ENCODE data around the gene IL31RA. TPM values are rescaled to one million over a fixed set of nuclear protein-coding genes. Genes with fewer than 3 reads are reported as not detected.
"Not testable (repeated sequence)": the region's sequence is repeated elsewhere in the genome, so short reads cannot be mapped to it uniquely, and the experiment has no call there.

The IL31RA gene
- total RNA-seq, 3 donors from 2014 or later: not detected

DNA sequence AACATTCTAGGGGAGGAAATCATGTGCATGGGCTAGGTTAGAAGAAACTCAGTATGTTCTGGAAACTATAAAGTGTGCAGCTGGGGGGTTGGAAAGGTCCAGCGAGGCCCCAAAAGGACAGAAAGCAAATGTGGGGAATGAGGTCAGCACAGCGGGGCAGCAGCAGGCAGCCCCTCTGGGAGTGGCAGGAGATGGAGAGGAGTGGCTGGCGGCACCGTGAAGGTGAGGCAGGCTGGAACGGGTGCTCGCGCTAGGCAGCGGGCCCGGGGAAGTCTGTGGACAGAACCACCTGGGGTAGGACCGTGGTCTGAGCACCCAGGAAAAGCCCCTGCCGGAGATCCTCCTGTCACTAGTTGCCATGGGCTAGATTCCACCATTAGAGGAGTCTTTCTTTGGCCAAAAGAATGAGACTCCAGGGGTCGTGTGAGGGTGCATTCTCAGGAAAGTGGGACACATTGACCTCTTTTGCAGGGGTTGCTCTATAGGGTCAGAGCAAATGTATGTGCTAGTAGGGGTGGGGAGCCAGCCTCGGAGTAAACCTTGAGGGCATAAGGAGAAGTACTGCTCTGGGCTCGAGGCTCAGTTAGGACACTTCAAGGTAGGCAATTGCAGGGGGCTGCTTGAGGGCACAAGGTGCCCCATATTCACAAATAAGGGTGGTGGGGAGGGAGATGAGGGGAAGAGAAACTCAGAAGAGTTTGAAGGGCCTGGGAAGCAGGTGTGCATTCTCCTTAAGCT, 82.4 kb downstream of the IL31RA start:
- Mint-ChIP-seq H3K4me1 (ENCODE audit: low read depth) (peaks cover 4% of the 10 kb centered on the region), H3K4me3 (no peak overlapping the region), H3K9me3 (no peaks in the 10 kb centered on the region), H3K36me3 (ENCODE audit: insufficient read depth) (peaks cover 6% of the 10 kb centered on the region), H3K27me3 (ENCODE audit: low read depth) (no peaks in the 10 kb centered on the region)
- ATAC-seq (no peak), DNase-seq (no peak)

DNA sequence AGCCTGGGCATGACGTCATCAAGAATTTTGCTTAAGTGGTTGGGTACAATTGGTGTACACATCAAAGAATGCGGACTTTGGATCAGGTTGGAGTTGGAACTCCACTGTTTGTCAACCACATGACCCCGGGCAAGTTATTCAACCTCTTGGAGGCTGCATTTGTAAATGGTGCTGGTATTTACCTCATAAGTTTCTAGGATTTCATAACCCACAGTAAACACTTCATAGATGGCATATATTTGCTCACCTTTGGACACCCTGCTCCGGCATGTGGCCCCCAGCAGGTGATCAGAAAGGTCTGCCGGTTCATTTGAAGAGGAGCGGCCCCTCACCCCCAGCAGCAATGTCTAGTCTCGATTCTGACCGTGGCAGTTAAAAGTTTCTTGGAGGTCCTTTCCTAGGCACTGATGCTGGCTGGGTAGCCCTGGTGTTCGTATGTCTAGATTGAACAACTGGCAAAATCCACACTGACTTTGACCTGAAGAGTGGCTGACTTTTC, 83.0 kb downstream of the IL31RA start:
- DNase-seq (no peak), ATAC-seq (no peak)
- Mint-ChIP-seq H3K36me3 (ENCODE audit: insufficient read depth) (peaks cover 12% of the 10 kb centered on the region), H3K4me1 (ENCODE audit: low read depth) (peaks cover 6% of the 10 kb centered on the region), H3K9me3 (no peaks in the 10 kb centered on the region), H3K4me3 (no peak overlapping the region), H3K27me3 (ENCODE audit: low read depth) (no peaks in the 10 kb centered on the region)

DNA sequence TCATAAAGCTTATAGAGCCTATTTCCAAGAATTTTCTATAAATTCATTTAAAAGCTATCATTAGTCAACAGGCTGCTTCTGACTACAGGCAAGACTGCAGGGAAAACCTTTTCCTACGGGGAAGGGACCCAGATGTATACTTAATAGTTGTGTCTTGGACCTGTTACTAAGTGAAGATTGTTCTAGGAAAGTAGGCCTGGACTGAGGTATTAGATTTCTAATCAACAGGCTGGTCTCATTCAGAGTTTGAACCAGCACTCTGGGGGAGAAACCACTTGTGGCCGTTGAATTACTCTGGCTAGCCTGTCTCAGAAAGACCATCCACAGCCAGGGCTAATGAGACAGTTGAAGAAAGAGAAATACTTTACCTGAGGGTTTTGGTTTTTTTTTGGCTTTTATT, 83.6 kb downstream of the IL31RA start:
- Mint-ChIP-seq H3K9me3 (no peaks in the 10 kb centered on the region), H3K4me3 (no peak overlapping the region), H3K4me1 (ENCODE audit: low read depth) (peaks cover 8% of the 10 kb centered on the region), H3K27me3 (ENCODE audit: low read depth) (no peaks in the 10 kb centered on the region), H3K36me3 (ENCODE audit: insufficient read depth) (peaks cover 12% of the 10 kb centered on the region)
- ATAC-seq: no peak
- DNase-seq: no peak

DNA sequence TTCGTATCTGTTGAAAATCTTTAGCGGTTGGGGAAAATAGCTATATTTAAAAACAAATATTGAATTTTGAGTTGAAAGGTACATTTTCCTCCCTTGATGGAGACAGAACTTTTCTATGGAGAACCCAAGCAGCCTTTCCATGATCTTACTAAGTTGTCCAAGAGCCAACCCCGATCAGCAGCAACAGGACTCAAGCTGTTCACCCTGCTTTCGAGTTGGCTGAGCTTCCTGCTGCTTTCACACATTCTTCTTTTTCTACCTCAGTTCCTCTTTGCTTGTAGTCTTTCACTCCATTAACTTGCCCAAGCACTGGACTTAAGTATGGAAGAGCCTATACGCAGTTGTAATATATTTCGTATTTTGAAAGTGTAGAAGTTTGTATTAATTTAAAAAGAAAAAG, 84.2 kb downstream of the IL31RA start:
- no peaks in the 10 kb centered on the region for H3K27me3 Mint-ChIP-seq (ENCODE audit: low read depth)
- H3K36me3 Mint-ChIP-seq (ENCODE audit: insufficient read depth): peaks cover 12% of the 10 kb centered on the region
- ATAC-seq: no peak
- no peak for DNase-seq
- peaks cover 8% of the 10 kb centered on the region for H3K4me1 Mint-ChIP-seq (ENCODE audit: low read depth)
- H3K9me3 Mint-ChIP-seq: no peaks in the 10 kb centered on the region
- no peak overlapping the region for H3K4me3 Mint-ChIP-seq

DNA sequence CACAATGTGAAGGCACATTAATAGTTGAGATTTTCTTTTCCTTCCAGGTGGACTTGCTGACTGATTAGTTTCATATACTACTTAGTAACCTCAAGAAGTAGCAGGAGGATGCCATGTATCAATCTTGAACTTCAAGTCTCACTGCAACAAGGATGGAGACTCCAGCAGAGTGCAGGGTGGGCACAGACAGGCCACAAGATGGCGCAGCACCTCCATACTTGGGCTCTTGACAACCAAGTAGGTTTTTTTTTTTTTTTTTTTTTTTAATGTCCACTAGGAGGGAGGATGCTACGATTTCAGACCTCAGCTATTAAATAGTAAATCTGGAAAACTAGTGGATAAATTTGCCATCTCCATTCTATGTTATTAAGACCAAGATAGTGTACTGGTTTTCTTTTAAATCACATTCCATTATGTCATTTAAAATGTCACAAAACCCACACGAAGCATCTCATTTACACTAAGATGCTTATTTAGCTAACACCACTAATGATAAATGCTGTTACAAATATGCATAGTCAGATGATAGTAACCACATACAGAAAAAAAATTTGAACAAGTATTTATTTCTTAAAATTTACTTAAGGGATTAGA, 85.0 kb downstream of the IL31RA start:
- Mint-ChIP-seq H3K27me3 (ENCODE audit: low read depth) (no peaks in the 10 kb centered on the region), H3K36me3 (ENCODE audit: insufficient read depth) (peaks cover 15% of the 10 kb centered on the region), H3K4me1 (ENCODE audit: low read depth) (peaks cover 8% of the 10 kb centered on the region), H3K4me3 (no peak overlapping the region), H3K9me3 (no peaks in the 10 kb centered on the region)
- ATAC-seq: peak; percentile 71 to 82
- peak; percentile 74 for DNase-seq

DNA sequence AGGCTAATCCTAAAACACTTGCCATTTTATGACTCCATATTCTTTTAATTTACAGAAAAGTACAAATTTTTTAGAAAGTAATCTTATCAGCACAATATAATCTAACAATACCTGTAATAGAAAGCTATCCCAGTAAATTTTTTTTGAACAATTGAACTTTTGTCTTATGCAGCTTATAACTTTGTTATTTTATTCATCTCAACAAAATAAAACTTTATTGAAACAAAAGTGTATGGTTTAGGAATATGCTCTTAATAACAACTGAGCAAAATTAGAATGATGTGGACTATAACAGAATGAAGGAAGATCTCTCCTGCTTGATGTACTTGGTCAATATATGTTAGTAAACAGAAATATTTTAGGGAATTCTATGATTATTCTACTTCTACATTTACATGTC, 86.4 kb downstream of the IL31RA start:
- not testable (repeated sequence) for H3K27me3 Mint-ChIP-seq (ENCODE audit: low read depth); ATAC-seq; H3K4me1 Mint-ChIP-seq (ENCODE audit: low read depth); H3K9me3 Mint-ChIP-seq; H3K4me3 Mint-ChIP-seq; DNase-seq
- peaks cover 20% of the 10 kb centered on the region for H3K36me3 Mint-ChIP-seq (ENCODE audit: insufficient read depth)

DNA sequence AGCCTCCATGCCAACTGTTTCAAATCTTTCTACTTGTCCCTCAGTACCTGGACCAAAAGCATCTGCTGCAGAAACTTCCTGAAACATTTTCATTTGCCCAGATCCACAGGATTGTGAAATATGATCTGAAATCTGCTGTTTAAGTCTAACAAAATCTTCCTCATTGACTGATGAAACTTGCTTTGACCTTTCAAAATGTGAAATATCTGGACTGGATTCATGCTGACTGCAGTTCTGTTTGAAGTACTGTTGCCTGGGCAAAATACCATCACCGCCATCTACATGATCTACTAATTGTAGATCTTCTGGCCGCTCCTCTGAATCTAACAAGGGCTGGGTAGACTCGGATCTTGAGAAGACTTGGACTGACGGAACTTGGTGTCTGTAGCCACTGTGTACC, 90.0 kb downstream of the IL31RA start:
- not testable (repeated sequence) for DNase-seq; H3K4me1 Mint-ChIP-seq (ENCODE audit: low read depth); H3K9me3 Mint-ChIP-seq; ATAC-seq; H3K27me3 Mint-ChIP-seq (ENCODE audit: low read depth); H3K4me3 Mint-ChIP-seq
- H3K36me3 Mint-ChIP-seq (ENCODE audit: insufficient read depth): peaks cover 36% of the 10 kb centered on the region

DNA sequence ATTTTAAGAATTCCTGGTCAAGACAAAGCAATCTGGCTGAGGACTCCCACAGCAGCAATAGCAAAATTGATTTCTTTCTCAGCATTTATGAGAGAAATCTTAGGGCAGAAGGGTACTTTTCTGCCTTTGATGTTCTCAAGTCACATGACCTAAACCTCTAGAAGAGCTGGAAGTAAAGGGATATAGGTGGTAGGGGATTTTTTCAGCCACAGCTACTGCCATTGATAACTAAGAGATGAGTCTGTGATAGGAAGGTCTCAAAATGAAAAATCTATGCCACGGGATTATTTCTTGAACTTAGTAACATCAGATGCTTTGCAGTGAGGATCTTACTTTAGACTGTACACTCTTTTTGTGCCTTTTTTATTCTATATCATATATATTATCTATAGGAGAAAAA, 108.1 kb downstream of the IL31RA start:
- Mint-ChIP-seq H3K27me3 (ENCODE audit: low read depth) (no peaks in the 10 kb centered on the region), H3K4me1 (ENCODE audit: low read depth) (peaks cover 10% of the 10 kb centered on the region), H3K4me3 (no peak overlapping the region), H3K36me3 (ENCODE audit: insufficient read depth) (peaks cover 22% of the 10 kb centered on the region), H3K9me3 (no peaks in the 10 kb centered on the region)
- DNase-seq: no peak
- ATAC-seq: no peak

DNA sequence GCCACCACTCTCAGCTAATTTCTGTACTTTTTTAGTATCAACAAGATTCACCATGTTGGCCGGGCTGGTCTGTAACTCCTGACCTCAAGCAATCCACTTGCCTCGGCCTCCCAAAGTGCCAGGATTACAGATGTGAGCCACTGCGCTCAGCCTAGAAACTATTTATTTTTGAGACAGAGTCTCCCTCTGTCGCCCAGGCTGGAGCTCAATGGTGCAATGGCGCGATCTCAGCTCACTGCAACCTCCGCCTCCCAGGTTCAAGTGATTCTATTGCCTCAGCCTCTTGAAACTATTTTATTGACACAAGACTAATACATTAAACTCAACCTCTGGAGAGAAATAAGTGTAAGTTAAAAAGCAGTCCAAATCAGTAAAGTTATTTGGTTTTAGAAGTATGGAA, 109.6 kb downstream of the IL31RA start:
- no peak for ATAC-seq

DNA sequence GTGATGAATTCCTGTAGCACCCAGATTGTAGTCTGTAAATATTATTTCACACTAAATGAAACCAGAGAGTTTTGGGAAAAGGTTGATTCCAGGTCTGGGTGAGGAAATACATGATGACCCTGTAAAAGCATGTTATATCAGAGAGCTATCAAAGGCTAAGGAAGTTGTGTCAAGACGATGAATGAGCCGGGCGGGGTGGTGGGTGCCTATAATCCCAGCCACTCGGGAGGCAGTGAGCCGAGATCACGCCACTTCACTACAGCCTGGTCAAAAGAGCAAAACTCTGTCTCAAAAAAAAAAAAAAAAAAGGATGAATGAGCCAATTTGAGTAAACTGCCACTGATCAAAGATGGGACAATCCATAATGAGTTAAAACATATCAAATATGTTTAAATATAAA, 114.4 kb downstream of the IL31RA start:
- ATAC-seq (no peak), DNase-seq (no peak)
- Mint-ChIP-seq H3K36me3 (ENCODE audit: insufficient read depth) (peaks cover 27% of the 10 kb centered on the region), H3K9me3 (no peaks in the 10 kb centered on the region), H3K27me3 (ENCODE audit: low read depth) (no peaks in the 10 kb centered on the region), H3K4me1 (ENCODE audit: low read depth) (peaks cover 28% of the 10 kb centered on the region), H3K4me3 (no peak overlapping the region)

More for the DNA sequence above, 109.6 kb downstream of the IL31RA start:
- Mint-ChIP-seq H3K9me3 (no peaks in the 10 kb centered on the region), H3K4me3 (no peak overlapping the region), H3K4me1 (ENCODE audit: low read depth) (peaks cover 14% of the 10 kb centered on the region), H3K27me3 (ENCODE audit: low read depth) (no peaks in the 10 kb centered on the region), H3K36me3 (ENCODE audit: insufficient read depth) (peaks cover 18% of the 10 kb centered on the region)
- DNase-seq: no peak

DNA sequence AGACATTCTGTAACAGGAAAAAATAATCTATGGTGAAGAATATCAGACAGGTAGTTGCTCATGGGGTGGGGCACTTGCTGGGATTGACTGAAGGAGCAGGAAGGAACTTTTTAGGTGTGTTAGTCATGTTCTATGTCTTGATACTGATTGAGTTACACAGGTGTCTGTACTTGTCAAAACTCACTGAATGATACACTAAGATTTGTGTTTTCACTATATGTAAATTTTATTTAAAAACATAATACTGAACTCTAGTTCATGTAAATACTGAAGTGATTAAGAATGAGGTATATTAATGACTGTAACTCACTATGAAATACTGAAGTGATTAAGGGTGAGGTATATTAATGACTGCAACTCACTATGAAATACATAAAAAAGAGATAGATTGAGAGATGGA, 115.1 kb downstream of the IL31RA start:
- H3K4me3 Mint-ChIP-seq: no peak overlapping the region
- peaks cover 34% of the 10 kb centered on the region for H3K4me1 Mint-ChIP-seq (ENCODE audit: low read depth)
- peaks cover 33% of the 10 kb centered on the region for H3K36me3 Mint-ChIP-seq (ENCODE audit: insufficient read depth)
- DNase-seq: no peak
- H3K27me3 Mint-ChIP-seq (ENCODE audit: low read depth): no peaks in the 10 kb centered on the region
- H3K9me3 Mint-ChIP-seq: no peaks in the 10 kb centered on the region
- ATAC-seq: peak; percentile 81 to 87

DNA sequence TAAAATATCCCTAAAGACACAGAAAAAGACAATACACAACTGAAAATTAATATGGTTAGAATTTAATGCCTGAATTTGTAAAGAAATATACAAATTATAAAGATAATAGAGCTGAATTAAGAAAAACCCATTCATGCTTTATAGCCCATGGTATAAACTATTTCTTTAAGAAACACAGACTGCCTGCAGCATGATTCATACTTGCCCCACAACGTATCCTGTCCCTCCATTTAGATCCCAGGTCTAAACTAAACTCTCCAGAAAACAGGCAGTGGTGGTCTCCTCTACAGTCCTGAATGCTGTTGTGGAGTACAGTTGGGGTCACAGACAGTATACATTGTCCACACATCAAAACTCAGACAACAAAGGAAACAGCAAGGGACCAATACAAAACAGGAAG, 118.8 kb downstream of the IL31RA start:
- Mint-ChIP-seq H3K4me3 (no peak overlapping the region), H3K4me1 (ENCODE audit: low read depth) (peaks cover 42% of the 10 kb centered on the region), H3K27me3 (ENCODE audit: low read depth) (no peaks in the 10 kb centered on the region), H3K9me3 (no peaks in the 10 kb centered on the region), H3K36me3 (ENCODE audit: insufficient read depth) (peaks cover 39% of the 10 kb centered on the region)
- ATAC-seq (no peak), DNase-seq (no peak)
